Testis (tissue), 2 donors: ENCODE data around the gene TRABD2B.

Experiments
- POLR2A ChIP-seq: fragments of 450-650 bp; IDR thresholded peaks from one replicate; pipeline ENCODE4 v1.6.1; 2017; ENCODE audit warnings: antibody characterized with exemption, mild to moderate bottlenecking, moderate library complexity
- TF ChIP-seq, protein P1 (sequence below), 3 experiments: fragments of 450-650 bp in 2 of 3; fragments of 200-600 bp in 1 of 3; sonication (generic) in 1 of 3; IDR thresholded peaks; one replicate each; pipeline ENCODE4 v1.5.1; 2016 to 2019; ENCODE audit warnings: antibody characterized with exemption in 3 of 3, mild to moderate bottlenecking in 2 of 3, moderate library complexity in 1 of 3

DNA sequence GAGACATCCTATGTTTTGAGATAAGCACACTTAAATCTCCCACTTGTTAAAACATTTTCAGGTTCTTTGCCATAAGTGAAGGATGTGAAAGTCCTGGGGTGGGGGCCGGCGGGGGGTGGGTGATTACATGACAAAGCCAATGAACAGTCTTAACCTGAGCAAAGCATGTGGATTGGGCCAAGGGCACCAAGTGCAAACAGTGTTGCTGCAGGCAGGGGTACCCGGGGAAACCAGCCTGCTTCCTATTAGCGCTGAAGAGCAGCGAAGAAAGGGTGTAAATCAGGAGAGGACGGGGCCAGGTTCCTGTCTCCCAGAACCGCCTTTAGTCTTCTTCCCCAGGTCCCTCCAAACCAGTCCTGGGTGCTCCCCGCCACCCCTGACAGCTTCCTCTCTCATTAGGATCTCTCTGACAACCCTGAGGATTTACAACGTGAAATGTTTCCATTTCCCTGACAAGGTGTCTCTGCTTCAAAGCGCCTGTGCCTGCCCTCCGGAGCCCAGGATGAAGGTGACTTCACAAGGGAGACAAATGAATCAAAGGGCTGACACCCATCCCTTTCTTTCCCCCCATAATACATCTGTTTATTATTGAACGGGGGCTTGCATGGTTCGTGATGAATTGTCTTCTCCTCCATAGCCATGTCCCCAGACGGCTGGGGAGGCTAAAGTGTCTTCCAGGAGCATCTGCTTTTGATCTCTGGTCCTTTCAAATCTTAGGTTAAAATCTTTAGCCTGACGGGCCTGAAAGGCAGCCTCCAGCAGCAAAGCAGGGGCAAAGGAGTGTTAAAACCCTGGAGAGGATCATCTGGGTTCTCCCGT is 109.5 kb downstream of the TRABD2B start:
- TF ChIP-seq, protein P1, sequence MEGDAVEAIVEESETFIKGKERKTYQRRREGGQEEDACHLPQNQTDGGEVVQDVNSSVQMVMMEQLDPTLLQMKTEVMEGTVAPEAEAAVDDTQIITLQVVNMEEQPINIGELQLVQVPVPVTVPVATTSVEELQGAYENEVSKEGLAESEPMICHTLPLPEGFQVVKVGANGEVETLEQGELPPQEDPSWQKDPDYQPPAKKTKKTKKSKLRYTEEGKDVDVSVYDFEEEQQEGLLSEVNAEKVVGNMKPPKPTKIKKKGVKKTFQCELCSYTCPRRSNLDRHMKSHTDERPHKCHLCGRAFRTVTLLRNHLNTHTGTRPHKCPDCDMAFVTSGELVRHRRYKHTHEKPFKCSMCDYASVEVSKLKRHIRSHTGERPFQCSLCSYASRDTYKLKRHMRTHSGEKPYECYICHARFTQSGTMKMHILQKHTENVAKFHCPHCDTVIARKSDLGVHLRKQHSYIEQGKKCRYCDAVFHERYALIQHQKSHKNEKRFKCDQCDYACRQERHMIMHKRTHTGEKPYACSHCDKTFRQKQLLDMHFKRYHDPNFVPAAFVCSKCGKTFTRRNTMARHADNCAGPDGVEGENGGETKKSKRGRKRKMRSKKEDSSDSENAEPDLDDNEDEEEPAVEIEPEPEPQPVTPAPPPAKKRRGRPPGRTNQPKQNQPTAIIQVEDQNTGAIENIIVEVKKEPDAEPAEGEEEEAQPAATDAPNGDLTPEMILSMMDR (IDR thresholded peaks at IDR 0.05) = no peak
- no peak for TF ChIP-seq POLR2A
